ENCODE results near the gene IL16.

IL16 gene

DNA sequence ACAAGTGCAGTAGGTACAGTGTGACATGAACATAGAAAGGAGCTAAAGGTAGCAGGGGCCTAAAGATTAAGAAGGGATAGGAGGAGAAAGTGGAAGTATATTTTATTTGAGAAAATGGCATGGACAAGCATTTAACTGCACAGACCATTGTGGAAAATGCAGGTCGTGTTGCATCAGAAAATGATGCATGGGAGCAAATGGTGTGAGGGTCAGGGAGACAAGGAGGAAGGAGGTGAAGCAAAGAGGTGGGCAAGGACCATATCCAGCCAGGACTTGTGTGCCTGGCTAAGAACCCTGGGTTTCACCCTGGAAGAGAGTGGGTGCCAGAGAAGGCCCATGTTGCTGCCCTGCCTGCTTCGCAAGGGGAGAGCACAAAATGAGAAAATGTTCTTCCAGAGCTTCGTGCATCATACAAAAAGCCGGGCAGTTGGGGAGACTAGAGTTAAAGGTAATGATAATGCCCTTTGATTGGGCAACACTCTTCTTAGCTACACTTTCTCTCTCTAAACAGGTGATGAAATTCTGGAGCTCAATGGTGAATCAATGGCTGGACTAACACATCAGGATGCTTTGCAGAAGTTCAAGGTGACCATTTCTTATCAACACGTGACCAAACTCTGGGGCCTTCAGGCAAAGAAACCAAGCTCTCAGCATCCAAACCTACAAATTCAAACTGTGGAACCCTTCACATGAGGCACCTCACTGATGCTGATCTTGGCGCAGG, 81.8 kb downstream of the IL16 start:
- DNase-seq: no peak

GRCh38 chr15:81279621-81280485, 83.2 kb downstream of the IL16 start:
- DNase-seq: no peak

- DNase-seq: no peak
Measured at GRCh38 chr15:81280696-81281455, 84.2 kb downstream of the IL16 start.

DNA sequence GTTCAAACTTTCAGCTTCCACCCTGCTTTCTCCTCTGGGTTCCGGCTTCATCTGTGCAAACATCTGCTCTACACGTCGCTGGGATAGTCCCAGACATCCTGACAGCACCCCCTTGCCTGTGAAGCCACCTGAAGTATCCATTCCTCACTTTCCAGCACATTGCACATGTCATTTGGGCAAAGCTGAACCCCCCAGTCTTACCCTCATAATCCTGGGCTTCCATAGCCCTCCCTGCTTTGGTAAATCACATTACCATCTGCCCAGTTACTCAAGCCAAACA, 84.7 kb downstream of the IL16 start:
- no peak for DNase-seq

- DNase-seq: no peak
Measured at GRCh38 chr15:81281766-81282605, 85.3 kb downstream of the IL16 start.

DNA sequence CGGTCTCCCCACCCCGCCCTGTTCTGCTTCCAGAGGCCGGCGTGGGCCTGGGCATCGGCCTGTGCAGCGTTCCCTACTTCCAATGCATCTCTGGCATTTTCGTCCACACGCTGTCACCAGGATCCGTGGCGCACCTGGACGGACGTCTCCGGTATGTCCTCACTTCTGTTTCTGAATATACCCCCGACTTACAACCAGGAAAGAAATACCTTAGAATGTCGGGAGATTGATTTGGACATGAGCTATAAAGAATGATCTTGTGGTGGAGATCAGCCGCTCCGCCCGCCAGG, 85.9 kb downstream of the IL16 start:
- DNase-seq: no peak

DNA sequence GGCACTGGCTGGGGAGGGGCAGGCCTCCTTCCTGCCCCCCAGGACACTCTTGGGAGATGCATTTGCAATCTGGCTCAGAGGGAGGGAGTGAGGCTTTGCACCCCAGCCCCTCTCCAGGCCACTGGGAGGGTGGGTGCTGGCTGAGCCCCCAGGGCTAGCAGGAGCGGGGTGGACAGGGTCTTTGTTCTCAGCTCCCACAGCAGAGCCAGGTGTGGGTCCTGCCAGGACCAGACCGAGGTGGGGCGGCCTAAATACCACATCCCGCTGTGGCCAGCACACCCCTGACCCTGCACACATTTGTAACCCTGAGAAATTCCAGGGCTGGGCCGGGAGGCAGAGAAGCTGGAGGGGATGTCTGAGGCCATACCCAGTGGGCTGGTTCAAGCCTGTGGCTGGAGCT, 86.2 kb downstream of the IL16 start:
- DNase-seq: no peak

DNA sequence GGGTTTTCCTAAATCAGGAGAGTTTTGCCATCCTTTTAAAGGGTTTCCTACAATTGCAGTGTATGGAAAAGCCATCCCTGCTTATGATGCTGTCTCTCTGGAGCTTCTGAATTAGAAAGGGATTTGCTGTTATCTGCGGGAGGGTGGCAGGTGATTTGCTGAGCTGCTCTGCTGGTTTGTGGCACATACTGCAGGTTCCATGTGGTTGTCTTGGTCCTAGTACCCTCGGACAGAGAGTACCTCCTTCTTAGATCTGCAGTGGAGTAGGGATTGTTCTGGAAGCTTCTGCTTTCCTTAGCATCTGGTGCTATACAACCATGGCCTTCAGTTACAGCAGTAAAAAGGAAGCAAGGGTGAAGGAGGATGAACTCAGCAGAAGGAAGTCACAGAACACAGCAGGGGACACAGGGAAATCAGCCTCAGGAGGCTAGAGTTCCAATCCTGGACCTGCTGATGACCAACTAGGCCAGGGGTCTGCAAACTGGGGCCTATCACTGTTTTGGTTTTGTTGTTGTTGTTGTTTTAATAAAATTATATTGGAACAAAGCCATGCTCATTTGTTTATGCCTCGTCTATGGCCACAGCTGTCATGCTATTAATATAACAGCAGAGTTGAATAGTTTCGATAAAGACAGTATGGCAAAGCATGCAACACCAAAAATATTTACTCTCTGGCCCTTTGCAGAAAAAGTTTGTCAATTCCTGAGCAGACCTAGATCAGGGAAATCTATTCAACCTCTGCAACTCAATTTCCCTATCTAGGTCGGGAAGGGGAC, 87.8 kb downstream of the IL16 start:
- no peak for DNase-seq

- no peak for DNase-seq
Measured at GRCh38 chr15:81285461-81285860, 88.8 kb downstream of the IL16 start.

DNA sequence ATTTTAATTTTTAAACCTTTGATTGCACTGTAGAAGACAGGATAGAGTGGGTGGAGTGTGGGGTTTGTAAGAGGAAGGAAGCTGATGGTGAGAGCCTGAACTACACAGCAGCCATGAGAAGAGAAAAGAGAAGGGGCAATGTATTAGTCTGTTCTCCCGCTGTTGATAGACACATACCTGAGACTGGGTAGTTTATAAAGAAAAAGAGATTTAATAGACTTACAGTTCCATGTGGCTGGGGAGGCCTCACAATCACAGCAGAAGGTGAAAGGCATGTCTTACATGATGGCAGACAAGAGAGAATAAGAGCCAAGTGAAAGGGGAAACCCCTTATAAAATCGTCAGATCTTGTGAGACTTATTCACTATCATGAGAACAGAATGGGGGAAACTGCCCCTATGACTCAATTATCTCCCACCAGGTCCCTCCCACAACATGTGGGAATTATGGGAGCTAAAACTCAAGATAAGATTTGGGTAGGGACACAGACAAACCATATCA, 90.0 kb downstream of the IL16 start:
- DNase-seq: no peak

GRCh38 chr15:81288040-81288439, 91.4 kb downstream of the IL16 start:
- DNase-seq: no peak

GRCh38 chr15:81288616-81289015, 91.9 kb downstream of the IL16 start:
- DNase-seq: no peak

GRCh38 chr15:81289910-81290309, 93.2 kb downstream of the IL16 start:
- DNase-seq: no peak

DNA sequence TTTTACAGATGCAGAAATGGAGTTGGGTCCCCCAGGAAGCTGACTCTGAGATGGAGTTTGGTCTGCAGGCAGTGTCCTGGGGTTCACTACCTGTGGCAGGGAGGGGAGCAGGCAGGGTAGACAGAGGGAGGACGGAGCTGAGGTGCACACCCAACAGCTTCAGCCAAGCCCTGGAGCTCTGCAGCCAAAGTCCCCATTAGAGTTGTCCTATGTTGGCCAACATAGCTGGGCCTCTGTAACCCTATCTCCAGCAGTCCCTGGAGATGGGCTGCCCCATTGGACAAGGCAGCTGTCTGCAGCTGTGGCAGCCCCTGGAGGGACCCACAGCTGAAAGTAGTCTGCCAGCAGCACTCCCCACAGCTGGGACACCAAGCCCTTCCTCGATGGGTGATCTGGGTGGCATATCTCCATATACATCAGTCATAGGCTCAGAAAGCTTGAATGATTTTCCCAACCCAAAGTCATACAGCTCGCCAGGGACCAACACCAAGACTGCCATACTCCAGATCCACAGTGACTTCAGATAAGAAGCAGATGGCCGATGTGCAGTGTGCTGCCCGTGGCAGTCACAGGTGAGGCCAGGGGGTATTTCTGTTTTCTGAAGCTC, 95.3 kb downstream of the IL16 start:
- no peak for DNase-seq

DNA sequence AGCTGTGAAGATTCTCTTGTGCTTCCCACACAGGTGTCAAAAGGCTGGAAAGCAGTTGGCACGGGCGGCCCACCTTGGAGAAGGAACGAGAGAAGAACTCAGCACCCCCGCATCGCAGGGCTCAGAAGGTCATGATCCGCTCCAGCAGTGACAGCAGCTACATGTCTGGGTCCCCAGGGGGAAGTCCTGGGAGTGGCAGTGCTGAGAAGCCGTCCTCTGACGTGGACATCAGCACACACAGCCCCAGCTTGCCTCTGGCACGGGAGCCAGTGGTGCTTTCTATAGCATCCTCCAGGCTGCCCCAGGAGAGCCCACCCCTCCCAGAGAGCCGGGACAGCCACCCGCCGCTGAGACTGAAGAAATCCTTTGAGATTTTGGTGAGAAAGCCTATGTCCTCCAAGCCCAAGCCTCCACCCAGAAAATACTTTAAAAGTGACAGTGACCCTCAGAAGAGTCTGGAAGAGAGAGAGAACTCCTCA, 95.9 kb downstream of the IL16 start:
- no peak for DNase-seq

DNA sequence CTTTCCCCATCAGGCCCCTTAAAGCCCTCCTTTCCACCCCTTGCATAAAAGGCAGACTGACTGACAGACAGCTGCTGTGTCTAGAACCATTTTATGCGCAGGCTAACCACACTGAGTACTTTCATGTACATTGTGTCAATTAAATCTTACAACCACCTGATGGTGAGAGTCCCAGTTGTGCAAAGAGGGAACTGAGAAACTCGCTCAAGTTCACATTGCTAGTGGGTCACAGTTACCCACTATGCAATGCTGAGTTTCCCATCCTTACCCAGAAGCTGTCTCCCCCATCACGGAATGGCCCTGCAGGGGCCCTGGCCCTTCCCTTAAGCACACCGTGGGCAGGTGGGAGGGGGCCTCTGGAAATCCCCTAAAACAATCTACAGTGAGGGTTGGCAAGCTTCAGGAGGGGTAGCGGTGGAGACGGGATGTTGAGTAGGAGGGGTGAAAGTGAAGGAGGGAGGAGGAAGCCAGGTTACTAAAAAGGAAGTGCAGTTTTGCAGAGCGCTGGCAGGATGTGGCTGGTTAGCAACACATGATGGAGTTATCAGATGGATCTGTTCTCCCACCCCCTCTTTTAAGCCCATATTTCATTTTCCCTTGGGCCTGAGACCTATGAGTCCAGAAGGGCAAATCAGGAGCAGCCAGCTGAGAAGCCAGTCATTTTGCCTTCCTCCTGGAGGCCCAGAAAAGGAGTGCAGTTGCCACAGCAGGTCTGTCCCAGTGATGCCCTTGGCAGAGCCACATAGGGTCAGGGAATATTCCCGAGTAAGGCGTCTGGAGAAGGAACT, 97.2 kb downstream of the IL16 start:
- no peak for DNase-seq

GRCh38 chr15:81294516-81294880, 97.8 kb downstream of the IL16 start:
- DNase-seq: no peak

GRCh38 chr15:81295486-81296121, 98.9 kb downstream of the IL16 start:
- no peak for DNase-seq

GRCh38 chr15:81296186-81296585, 99.5 kb downstream of the IL16 start:
- DNase-seq: no peak

DNA sequence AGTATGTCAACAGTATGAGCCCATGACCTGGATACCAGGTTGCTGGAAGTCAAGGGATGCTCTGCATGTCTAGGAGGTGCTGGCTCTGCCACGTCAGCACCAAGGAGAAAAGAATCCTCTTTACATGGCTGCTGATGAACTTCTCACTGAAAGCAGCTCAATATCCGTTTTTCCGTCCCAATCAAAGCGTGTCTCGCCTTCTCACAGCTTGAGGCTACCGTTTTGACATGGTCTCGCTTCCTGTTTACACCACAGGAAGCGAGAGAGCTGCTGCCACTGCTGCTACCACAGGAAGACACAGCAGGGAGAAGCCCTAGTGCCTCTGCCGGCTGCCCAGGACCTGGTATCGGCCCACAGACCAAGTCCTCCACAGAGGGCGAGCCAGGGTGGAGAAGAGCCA, 100.0 kb downstream of the IL16 start:
- DNase-seq: no peak
